Endodermal cell (in vitro differentiated cells): ENCODE measurements around the gene LCN12. TPM values are rescaled to one million over a fixed set of nuclear protein-coding genes. Genes with fewer than 3 reads are reported as not detected.

Experiments
- DNase-seq: peaks from one replicate; pipeline ENCODE4 v3.0.0-alpha.2; 2017
- H3K27ac ChIP-seq: 2 replicates; pipeline ENCODE4 v1.5.1; 2013; ENCODE audit warnings: mild to moderate bottlenecking, low read depth, low read length, moderate library complexity
- H3K27me3 ChIP-seq: 2 replicates; pipeline ENCODE4 v1.6.1; 2013; ENCODE audit warnings: mild to moderate bottlenecking, low read length, moderate library complexity; ENCODE audit not compliant: insufficient read depth, control insufficient read depth, poor library complexity, severe bottlenecking
- H3K36me3 ChIP-seq: 2 replicates; pipeline ENCODE4 v1.7.0; 2013; ENCODE audit warnings: mild to moderate bottlenecking, low read length, moderate library complexity; ENCODE audit not compliant: control insufficient read depth, insufficient read depth
- H3K4me1 ChIP-seq: one replicate; pipeline ENCODE4 v1.7.0; 2013; ENCODE audit warnings: low read length; ENCODE audit not compliant: control insufficient read depth, insufficient read depth
- H3K4me3 ChIP-seq: 2 replicates; pipeline ENCODE4 v1.5.1; 2013; ENCODE audit warnings: mild to moderate bottlenecking, low read length, moderate library complexity
- H3K9ac ChIP-seq: 2 replicates; pipeline ENCODE4 v1.6.1; 2013; ENCODE audit warnings: mild to moderate bottlenecking, low read length, moderate library complexity; ENCODE audit not compliant: poor library complexity, severe bottlenecking; ENCODE audit errors: extremely low read depth
- H3K9me3 ChIP-seq: 2 replicates; pipeline ENCODE4 v1.6.1; 2013; ENCODE audit warnings: mild to moderate bottlenecking, low read length, moderate library complexity; ENCODE audit not compliant: control insufficient read depth
- H3K27ac Mint-ChIP-seq: 2 replicates; pipeline ENCODE4 v1.8.0; 2020; ENCODE audit warnings: mixed read lengths
- H3K27me3 Mint-ChIP-seq: 2 replicates; pipeline ENCODE4 v1.8.0; 2021; ENCODE audit warnings: mild to moderate bottlenecking, mixed read lengths; ENCODE audit not compliant: insufficient read depth
- H3K36me3 Mint-ChIP-seq: 2 replicates; pipeline ENCODE4 v1.8.0; 2020; ENCODE audit warnings: low read depth, mixed read lengths
- H3K4me1 Mint-ChIP-seq: 2 replicates; pipeline ENCODE4 v1.8.0; 2020; ENCODE audit warnings: mixed read lengths
- H3K4me3 Mint-ChIP-seq: 2 replicates; pipeline ENCODE4 v1.8.0; 2020; ENCODE audit warnings: mild to moderate bottlenecking, moderate library complexity, mixed read lengths
- H3K9me3 Mint-ChIP-seq: 2 replicates; pipeline ENCODE4 v1.8.0; 2020; ENCODE audit warnings: mild to moderate bottlenecking, mixed read lengths
- WGBS, 2 experiments: methylation state at CpG; one replicate each; pipeline versions ENCODE4 v1.1.5 to v1.1.7; 2013; ENCODE audit warnings: missing lambda C conversion rate in 2 of 2, mixed read lengths in 1 of 2; ENCODE audit not compliant: insufficient coverage in 1 of 2, insufficient read length in 1 of 2; 5-methylcytosine and 5-hydroxymethylcytosine counted together
- total RNA-seq, 2 donors: library from RNA; stranded (reverse); fragmentation: NEBNext Ultra II Directional in 1 of 2; extraction: Animal tissue kit (Norgen Biotek cat#: 25700) in 1 of 2; gene quantifications; 2 replicates in 1 of 2; 3 replicates in 1 of 2; pipeline ENCODE4 v1.2.1, GENCODE V29; 2021
- TF ChIP-seq, protein P1 (sequence below): fragments of 200-600 bp; sonication (generic); conservative IDR thresholded peaks from 2 replicates; pipeline ENCODE4 v1.5.0; 2021; ENCODE audit warnings: antibody characterized with exemption, mild to moderate bottlenecking

Gene LCN12
- total RNA-seq, 2 donors from 2014 or later: 2.1 to 4.4 TPM

DNA sequence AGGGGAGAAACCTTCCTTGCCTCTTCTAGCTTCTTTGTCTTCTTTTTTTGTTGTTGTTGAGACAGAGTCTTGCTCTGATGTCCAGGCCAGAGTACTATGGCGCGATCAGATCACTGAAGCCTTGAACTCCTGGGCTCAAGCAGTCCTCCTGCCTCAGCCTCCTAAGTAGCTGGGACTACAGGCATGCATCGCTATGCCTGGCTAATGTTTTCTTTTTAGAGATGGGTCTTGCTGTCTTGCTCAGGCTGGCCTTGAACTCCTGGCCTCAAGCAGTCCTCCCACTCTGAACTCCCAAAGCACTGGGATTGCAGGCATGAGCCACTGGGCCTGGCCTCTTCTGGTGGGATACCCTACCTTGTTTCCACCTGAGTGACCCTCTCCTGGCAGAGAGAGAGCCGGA is 36.8 kb downstream of the LCN12 start:
- peaks cover 12% of the 10 kb centered on the region for H3K27me3 ChIP-seq
- peaks cover 14% of the 10 kb centered on the region for H3K9me3 ChIP-seq
- no peak overlapping the region for H3K27ac ChIP-seq
- H3K9ac ChIP-seq: no peak overlapping the region
- TF ChIP-seq, protein P1, sequence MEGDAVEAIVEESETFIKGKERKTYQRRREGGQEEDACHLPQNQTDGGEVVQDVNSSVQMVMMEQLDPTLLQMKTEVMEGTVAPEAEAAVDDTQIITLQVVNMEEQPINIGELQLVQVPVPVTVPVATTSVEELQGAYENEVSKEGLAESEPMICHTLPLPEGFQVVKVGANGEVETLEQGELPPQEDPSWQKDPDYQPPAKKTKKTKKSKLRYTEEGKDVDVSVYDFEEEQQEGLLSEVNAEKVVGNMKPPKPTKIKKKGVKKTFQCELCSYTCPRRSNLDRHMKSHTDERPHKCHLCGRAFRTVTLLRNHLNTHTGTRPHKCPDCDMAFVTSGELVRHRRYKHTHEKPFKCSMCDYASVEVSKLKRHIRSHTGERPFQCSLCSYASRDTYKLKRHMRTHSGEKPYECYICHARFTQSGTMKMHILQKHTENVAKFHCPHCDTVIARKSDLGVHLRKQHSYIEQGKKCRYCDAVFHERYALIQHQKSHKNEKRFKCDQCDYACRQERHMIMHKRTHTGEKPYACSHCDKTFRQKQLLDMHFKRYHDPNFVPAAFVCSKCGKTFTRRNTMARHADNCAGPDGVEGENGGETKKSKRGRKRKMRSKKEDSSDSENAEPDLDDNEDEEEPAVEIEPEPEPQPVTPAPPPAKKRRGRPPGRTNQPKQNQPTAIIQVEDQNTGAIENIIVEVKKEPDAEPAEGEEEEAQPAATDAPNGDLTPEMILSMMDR: no peak
- no peak for DNase-seq
- no peak overlapping the region for H3K27ac Mint-ChIP-seq
- H3K4me1 ChIP-seq: no peaks in the 10 kb centered on the region
- peaks cover 5% of the 10 kb centered on the region for H3K36me3 ChIP-seq
- peaks cover 30% of the 10 kb centered on the region for H3K27me3 Mint-ChIP-seq
- H3K4me3 ChIP-seq: no peak overlapping the region
- WGBS, 2 experiments: 97 to 100% methylated on average over 4 of the region's 4 CpGs
- H3K9me3 Mint-ChIP-seq: peaks cover 17% of the 10 kb centered on the region
- peaks cover 4% of the 10 kb centered on the region for H3K36me3 Mint-ChIP-seq
- peaks cover 6% of the 10 kb centered on the region for H3K4me1 Mint-ChIP-seq
- H3K4me3 Mint-ChIP-seq: no peak overlapping the region

DNA sequence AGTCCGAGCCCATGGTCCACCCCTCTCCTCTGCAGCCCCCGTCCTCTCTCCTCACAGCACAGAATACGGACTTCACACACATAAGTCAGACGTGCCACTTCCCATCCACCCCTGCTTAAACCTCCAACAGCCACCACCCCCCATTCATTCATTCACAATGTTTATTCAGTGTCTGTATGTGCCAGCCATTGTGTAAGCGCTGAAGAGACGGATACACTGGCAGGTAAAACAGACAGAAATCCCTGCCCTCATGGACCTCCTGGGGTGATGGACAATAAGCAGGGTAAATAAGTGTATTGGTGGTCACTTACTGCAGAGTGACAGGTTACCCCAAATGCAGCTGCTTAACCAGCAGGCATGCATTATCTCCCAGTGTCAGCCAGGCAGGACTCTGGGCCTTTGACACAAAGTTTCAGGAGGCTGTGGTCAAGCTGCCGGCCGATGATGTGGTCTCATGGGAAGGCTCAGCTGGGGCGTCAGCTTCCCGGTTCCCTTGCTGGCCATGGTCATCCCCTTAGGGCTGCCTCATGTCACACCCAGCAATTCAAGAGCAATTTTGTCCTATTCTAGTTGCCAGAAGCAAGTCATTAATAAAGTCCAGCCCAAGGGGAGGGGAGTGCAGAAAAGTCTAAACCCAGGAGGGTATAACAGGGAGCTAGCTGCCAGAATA is 38.3 kb downstream of the LCN12 start:
- DNase-seq: no peak
- Histone ChIP-seq H3K4me1 (no peaks in the 10 kb centered on the region), H3K9me3 (peaks cover 14% of the 10 kb centered on the region), H3K27me3 (no peaks in the 10 kb centered on the region), H3K4me3 (no peak overlapping the region), H3K27ac (no peak overlapping the region), H3K9ac (no peak overlapping the region), H3K36me3 (peaks cover 9% of the 10 kb centered on the region)
- Mint-ChIP-seq H3K4me3 (peak overlapping the region; percentile 0), H3K27me3 (peaks cover 26% of the 10 kb centered on the region), H3K4me1 (peaks cover 6% of the 10 kb centered on the region), H3K27ac (peak overlapping the region; percentile 9), H3K9me3 (peaks cover 17% of the 10 kb centered on the region), H3K36me3 (peaks cover 4% of the 10 kb centered on the region)
- TF ChIP-seq, protein P1: no peak
- WGBS, 2 experiments: 87 to 88% methylated on average over 7 to 10 of the region's 10 CpGs

DNA sequence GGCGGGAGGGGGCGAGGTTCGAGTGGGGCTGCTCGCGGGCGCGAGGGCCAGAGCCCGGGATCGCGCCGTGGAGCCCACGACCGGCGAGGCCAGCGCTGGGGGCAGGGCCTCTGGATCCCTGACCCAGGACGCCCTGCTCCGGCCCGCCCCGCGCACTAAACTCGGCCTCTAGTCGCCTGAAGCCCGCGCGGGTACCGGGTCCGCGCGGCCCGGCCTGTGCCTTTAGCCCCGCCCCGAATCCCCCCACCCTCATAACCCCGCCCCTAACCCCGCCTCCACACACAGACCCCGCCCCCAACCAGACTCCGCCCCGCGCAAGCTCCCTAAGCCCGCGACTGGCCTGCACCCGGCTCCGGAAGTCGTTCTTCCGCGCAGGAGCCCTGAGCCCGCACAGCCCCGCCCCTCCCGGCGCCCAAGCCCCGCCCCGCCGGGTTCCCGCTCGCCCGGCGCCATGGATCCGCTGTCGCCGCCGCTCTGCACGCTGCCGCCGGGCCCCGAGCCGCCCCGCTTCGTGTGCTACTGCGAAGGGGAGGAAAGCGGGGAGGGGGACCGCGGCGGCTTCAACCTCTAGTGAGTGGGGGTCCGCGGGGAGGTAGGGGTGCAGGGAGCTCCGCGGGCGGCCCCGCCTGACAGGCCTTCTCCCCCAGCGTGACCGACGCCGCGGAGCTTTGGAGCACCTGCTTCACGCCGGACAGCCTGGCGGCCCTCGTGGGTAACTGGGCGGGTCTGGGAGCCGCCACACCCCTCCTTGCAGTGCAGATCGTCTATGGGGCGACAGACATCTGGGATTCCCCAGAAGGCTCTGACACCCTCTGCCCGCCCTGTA is 40.1 kb downstream of the LCN12 start, which contains the start of gene PAXX:
Gene PAXX, plus strand, starts transcription at position 430 of the 826 bp plus-strand sequence. Its CDS starts 22 bp downstream, at position 452.
- no peak within 1 kb of the TSS for H3K27ac ChIP-seq
- Mint-ChIP-seq H3K36me3 (peaks cover 4% of the 10 kb centered on the region), H3K4me1 (peaks cover 6% of the 10 kb centered on the region), H3K9me3 (peaks cover 17% of the 10 kb centered on the region), H3K4me3 (peak within 1 kb of the TSS; percentile 73), H3K27ac (no peak within 1 kb of the TSS), H3K27me3 (peaks cover 18% of the 10 kb centered on the region)
- H3K4me3 ChIP-seq: peak within 1 kb of the TSS; percentile 90
- peaks cover 9% of the 10 kb centered on the region for H3K36me3 ChIP-seq
- 4 to 17% methylated on average over 20 to 88 of the region's 92 CpGs for WGBS, 2 experiments
- H3K4me1 ChIP-seq: peaks cover 4% of the 10 kb centered on the region
- peak; percentile 96 for DNase-seq
- no peaks in the 10 kb centered on the region for H3K27me3 ChIP-seq
- H3K9ac ChIP-seq: peak within 1 kb of the TSS; percentile 47
- peaks cover 14% of the 10 kb centered on the region for H3K9me3 ChIP-seq
- TF ChIP-seq, protein P1: no peak
